EH (cell line): ENCODE measurements around the gene CCNY.

Experiments
- DNase-seq: peaks from one replicate; pipeline ENCODE4 v3.0.0-alpha.2; 2015; ENCODE audit warnings: low read depth

The CCNY gene

DNA sequence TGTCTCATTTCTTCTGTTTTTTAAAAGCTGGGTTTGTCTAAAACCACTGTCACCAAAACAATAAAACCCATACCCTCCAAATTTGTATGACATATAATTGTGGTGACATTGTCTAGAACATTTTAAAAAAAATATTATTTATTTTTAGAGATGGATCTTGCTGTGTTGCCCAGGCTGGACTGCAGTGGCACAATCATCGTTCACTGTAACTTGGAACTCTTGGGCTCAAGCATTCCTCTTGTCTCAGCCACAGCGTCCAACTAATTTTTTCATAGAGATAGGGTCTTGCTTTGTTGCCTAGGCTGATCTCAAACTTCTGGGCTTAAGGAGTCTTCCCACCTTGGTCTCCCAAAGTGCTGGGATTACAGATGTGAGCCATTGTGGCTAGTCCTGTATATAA lies 116.5 kb downstream of the CCNY start:
- no peak for DNase-seq

DNA sequence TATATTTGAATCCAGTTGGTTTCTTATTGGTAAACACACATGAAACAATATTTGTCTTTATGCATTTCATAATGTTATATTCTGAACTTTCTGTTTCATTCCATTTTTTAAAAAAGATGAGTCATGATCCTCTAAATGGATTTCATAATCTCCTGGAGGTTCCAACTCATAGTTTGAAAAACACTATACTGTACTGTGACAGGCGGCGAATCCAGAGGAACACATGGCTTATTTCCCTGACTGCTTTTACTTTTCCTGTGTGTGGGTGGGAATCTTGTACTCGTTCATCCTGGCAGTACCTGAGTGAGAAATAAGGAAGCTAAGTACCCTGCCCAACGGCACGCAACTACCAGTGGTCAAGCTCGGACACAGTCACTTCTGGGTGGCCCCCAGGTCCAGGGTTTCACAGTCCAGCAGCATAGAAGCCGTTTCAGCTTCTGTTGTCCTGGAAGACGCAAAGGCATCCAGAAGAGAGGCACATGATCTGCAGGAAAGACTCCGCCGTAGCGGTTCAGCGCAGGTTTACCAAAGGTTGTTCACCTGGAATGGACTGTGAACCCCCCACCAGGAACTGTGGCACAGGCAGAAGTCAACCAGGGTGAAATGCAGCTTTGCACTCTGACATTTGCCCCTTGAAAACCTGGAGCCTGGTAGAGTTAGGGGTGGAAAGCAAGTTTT lies 117.7 kb downstream of the CCNY start:
- peak; percentile 29 for DNase-seq

DNA sequence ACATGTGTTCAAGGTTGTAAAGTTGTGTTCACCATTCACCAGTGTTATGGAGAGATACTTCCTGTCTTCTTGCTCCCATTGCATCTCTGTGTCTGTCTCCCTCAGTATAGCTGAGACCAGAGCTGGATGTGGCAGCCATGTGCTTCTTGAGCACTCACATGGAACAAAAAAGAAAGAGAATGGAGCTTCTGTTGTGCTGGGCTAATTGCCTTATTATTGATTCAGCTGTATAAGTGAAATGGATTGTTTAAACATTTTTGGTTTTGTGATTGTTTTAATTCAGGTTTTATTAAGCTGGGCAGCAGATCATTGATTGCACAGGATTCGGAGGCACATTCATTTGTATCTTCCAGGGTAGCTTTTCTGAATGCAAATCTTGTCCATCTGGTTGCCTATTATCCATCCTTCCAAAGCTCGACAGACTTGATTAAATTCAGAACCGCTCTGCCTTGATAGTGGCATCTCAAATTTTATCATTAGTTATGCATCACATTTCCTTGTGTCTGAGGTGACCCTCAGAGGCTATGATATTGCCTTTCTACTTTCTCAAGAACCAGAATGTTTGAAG lies 119.9 kb downstream of the CCNY start:
- no peak for DNase-seq

DNA sequence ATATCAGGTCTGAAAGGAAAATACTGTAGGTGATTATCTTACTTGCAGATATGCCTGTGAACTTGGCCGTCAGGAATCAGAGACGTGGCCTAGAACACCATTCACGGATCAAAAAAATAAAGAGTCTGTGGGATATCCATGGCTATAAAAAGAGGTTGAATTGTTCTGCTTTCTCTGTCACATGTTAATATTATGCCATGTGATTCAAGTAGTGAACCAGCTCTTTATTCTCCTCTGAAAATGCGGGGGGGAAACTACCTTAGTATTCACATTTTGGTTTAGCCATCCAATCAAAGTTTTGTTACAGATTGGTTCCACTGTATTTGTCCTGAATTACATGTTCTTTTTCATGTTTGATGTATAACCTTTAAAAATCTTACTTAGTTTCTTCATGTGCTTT lies 120.5 kb downstream of the CCNY start:
- no peak for DNase-seq

DNA sequence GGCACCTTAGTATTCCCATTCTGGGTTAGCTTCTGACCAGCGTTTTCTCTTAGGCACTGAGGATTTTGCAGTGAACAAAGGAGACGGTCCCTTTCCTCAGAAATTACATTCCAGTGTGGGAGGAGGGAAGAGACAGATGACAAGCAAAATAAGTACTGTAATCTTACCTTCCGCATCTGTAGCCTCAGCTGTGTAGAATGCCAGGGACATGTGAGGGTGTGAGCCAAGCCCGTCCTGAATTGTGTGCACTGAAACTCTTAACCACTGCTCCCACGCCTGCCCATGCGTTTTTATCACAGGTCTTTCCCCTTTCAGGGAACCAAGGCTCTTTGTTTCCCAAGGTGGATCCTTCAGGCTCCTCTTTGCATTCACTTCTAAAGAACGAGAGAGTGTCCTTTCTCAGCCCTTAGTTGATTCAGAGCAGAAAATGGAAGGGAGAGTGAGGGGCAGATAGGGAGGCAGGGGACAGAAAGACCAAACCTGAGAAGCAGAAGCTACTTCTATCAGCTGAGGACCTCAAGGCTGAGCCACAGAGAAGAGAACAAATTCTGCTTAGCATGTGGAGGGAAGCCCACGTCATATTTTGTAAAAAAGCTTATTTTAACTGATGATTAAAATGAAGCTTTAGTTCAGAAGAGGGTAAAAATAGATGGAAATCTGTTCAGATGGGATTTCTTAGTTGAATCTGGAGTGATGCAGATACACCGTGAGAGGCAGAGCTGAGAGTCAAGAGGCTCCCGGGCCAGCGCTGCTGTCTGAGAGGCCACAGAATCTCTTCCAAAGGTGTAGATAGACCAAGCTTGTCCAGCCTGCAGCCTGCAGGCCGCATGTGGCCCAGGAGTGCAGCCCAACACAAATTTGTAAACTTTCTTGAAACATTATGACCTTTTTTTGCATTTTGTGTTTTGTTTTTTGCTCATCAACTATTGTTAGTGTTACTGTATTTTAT lies 122.5 kb downstream of the CCNY start:
- DNase-seq: no peak

DNA sequence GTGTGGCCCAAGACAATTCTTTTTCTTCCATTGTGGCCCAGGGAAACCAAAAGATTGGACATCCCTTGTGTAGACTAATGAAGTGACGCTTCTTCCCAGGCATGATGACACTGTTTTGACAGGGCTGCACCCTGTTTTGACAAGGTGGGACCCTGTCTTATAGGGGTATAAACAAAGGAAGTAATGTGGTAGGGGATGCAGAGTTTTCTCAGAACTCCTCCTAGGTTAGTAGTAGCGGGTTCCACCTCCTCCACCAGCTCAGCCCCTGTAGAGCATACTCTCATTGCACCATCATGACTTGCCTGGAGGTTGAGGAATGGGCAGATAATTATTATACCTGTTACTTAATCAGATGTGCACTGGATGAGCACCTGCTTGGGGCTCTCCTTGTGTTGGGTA lies 123.1 kb downstream of the CCNY start:
- DNase-seq: no peak

DNA sequence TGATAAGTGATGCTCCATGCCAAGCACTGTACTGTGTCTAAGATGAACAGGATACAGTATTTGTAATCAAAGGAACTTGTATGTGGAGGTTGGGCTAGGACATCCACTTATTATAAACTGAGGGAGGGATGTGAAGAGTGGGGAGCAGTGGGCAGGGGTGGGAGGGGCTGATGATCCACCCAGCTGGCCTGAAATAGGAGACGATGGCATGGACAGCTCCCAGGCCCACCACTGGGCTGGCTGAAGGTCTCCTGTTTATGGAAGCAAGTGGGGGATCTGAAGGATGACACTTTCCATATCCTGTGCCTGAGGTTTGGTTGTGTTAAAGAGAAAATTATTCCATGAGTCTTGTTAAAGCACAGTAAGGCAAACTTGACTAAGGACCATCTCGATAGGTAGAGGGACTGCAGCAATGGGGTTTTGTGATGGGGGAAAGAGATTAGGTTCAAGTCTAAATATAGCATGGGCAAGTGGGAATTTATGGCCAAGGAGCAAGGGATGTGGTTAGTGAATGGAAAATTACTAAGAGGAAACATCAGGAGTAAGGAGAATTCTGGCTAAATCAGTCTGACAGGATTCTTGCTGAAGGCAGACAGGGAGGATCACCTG lies 124.6 kb downstream of the CCNY start:
- DNase-seq: peak; percentile 7

DNA sequence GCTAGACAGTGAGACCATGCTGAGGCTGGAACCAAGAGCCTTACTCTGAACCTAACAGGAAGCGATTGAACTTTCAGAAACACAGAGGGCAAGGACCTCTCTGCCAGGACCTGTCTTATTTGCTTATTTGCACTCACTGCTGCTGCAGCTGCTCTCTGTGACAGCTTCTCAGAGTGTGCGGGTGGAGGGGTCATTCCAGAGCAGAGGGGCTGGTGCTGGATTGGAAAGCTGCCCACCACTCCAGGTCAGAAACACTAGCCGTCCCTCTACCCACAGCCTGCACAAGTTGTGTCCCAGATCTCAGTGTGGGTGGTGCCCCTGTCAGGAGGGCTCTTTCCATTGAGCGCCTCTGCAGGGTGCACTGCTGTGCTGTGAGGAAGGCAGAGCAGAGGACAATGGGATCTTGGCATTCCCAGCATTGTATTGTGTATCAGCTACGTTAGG lies 126.2 kb downstream of the CCNY start:
- no peak for DNase-seq

DNA sequence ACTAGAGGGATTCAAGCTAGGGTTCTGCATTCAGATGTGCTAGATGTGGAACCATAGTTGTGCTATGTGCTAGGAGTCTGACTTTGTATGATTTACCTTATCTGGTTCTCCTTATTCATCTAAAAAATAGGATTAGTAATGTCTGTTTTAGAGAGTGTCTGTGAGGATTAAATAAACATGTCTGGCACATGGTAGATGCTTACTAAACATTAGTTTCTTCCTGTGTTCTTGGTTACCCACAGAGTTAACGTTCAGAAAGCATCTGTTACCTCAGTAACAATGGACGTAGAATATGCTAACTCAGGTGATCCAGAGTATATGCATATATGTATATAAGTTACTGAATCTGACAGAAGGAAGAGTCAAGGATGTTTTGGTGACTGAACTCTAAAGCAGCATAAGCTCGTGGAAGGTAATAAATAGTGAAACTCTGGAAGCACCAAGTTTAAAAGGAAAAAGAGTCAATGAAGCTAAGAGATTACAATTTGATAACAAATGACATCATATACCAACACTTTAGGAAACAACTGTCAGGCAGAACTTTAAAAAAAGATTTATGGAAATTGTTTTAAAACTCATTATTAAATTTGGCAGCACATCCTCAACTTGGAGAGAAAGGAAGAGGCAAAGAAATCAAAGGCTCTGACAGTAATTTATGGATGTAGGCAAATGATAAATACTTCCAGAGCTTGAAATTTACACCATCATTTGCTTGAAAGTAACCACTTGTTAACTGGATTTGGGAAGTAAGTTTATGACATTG lies 127.0 kb downstream of the CCNY start:
- DNase-seq: peak; percentile 20

DNA sequence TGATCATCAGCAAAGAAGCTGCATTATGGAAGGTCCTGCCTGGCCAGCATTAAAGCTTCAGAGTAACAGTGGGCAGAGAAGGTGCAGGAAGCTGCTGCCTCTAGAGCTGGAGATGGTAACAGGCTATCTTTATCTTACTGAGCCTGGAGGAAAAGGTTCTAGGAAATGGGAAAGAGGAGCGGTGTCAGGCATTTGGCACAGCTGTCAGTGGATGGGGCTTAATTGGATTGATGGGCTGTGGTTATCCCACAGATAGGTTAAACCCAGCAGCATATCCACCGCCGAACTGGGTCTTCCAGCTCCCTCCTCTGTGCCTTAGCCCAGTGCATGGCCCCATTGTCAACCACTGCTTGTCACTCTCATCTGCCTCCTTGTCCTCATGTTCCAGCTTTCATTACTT lies 127.6 kb downstream of the CCNY start:
- DNase-seq: peak; percentile 20

DNA sequence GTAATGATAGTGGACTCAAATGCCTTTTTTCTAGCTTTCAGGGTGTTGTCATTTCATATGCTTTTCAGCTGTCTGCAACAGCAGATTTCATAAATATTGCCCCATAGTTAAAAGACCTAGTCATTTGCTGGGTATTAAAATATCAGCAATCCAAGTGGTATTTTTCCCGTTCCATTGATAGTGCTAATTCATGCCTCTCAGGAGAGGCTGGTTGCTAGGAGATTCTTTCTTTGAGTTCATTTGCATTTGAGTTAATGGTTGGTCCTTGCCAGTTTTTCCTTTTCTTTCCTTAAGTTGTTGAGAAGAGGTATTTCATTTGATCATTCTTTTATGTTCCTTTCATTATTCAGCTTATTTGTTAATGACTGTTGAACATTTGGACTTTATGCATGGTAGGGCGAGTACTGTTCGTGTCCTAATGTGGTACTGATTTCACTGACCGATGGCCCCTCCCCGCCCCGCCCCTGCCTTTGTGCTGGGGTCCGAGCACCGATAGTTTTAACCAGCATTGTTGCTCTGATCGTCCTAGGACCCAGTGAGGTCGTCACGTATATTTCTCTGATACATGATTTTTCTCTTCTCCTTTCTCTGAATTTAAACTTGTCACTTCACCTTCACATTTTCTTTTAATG lies 128.6 kb downstream of the CCNY start:
- peak; percentile 39 for DNase-seq

DNA sequence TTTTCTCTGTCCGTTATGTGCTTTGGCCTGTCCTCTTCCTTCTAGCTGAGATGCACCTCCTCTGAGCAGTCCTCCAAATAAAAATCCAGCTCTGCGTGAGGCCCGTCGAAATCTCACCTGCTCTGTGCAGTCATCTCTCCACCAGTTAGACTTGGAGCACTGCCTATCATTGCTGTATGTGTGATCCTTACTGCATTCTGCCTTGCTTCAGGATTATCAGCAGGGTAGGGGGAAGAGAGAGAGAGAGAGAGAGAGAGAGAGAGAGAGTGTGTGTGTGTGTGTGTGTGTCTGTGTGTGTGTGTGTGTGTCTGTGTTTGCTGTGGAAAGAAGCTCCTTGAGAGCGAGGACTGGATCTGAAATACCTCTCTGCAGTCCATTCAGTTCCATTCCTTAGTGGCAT lies 129.4 kb downstream of the CCNY start:
- DNase-seq: no peak

DNA sequence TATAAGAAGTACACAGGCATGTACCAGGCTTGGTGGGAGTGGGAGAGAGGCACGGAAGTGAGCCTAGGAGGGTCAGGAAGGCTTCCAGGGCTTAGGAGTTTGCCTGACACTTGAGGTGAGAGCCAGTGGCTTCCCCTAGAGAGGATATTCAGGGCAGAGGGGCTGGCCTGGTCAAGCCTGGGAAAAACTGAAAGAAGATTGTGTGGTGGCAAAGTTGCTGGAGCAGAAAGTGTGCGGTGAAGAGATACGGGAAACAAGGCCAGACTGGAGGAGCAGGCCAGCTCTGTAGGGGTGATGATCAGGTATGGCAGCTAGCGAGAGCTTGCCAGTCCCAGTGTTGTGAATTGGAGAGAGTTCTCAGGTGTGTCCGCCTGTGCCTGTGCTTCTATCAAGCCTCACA lies 129.9 kb downstream of the CCNY start:
- no peak for DNase-seq

DNA sequence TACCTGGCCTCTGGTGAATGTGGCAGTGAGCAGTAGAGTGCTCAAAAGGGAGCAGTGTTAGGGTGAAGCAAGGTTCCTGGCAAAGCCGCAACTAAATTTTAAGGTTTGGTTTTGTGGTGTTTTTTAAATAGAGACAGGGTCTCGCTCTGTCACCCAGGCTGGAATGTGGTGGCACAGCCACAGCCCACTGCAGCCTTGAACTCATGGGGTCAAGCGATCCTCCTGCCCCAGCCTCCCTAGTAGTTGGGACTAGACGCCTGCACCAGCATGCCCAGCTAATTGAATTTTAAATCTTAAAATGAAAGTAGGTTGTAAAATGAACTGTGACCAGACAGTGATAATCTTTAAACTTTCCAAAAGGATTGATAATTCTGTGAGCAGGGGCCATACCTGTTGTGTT lies 130.4 kb downstream of the CCNY start:
- no peak for DNase-seq

DNA sequence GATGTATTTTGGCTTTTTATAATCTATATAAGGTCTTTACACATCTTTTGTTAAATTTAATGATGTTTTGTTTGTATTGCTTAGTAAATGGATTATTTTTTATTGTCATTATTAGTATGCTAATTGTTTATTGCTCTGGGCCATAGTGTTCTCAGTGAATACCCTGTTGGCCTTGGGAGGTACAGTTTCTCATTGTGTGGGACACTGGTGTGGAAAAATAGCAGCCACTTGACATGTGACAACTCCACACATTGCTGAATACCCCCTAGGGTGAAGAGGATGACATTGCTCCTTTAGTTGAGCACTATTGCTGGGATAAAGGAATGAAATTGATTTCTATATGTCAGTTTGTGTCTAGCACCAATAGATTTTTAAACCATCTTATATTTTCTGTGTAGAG lies 130.9 kb downstream of the CCNY start:
- DNase-seq: no peak

DNA sequence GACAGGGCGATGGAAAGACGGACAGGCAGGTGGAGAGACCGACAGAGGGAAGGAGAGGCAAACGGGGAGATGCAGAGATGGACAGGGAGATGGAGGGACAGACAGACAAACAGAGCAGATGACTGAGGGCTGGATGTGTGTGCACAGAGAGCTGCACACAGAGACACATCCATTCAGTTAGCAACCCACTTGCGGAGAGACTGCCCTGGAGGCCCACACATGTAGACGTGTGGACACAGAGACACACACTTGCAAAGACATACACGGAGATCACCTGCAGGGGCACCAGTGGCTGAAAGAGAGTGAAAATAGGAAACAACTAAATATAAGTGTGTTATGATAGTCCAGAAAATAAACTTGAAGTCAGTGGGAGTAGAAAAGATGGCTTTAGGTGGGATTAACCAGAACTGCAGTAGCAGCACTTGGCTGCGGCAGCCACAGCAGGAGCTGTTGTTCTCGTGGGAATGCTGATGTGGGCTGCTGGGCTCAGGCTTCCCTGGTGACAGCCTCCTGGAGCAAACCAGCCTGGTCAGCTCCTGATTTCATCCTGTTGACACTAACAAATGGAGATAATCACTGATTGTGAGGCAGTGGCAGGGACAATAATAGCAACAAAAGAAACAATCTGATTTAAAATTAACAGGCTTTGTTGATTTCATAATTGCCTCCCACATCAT lies 134.1 kb downstream of the CCNY start:
- no peak for DNase-seq

DNA sequence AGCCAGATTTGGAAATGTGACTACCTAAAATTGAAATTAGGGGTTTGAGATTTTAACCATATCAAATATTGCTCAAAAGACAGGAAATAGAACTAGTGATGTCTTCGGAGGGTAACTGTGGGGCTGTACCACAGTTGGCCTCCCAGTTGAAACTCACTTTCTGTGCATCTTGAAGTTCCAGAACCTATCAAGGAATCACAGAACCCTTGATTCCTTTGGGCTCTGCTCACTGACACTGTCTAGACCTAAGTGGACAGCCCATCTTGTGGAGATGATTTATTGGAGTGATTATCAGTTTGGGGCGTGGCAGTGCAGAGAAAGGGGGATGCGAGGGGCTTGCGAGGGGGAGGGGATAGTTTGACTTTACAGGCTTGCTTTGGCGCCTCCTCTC lies 134.6 kb downstream of the CCNY start:
- no peak for DNase-seq

DNA sequence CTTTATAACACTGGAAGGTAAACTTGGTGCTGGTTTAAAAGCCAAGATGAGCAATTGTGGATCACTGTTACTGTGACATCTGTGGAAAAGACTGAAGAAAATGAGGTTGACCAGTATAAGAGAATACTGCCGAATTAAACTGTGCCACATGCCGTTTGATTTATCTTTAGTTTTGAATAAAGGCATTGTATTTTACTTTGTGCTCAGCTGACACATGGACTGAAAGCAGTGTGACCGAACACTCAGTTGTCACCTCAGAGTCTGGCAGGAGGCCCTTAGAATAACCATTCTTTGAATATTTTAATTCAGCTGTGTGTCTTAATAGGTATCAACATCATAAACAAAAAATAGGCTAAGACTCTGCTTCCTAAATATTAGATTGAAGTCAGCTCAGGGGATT lies 135.1 kb downstream of the CCNY start:
- DNase-seq: no peak

DNA sequence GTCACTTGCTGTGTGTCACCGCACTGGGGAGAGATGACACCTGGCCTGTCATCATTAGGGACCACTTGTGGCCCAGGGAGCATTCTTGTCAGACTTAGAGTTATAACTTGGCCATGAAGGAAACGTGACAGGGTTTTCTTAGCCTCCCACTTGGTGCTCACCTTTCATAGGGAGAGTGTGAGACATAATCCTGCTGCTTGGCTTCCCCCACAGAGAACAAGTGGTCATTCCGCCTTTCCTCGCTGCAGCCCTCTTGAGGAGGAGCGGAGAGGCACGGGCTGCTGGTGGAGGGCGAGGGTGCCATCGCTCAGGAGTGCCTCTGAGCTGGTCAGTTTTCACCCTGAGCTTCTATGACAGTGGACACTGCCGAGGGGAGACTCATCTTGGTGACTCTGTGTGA lies 143.8 kb downstream of the CCNY start:
- DNase-seq: no peak

DNA sequence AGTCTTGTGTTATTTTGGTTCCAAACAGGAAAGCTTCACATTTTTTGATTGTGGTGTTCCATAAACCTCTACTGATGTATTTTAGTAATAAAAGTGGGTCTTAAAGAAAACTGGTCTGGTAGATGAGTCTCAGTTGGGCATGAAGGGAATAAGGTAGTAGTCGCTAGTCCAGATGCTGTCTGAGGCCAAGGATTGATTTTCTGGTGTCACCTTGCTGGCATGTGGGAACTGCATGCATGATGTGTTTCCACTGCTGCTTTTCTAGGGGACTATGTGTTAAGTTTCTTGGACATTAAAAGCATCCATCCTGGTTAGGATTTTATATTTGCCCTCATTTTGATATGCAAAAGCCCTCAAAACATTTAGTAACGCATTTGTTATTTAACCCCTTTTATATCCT lies 145.1 kb downstream of the CCNY start:
- no peak for DNase-seq
